ENCODE results near the gene TLK1. TPM values are rescaled to one million over a fixed set of nuclear protein-coding genes. Genes with fewer than 3 reads are reported as not detected.

Gene TLK1
- polyA plus RNA-seq, 1 donor from 2014 or later: 33.1 TPM

- H2AFZ ChIP-seq (ENCODE audit: low read depth, low read length): no peak overlapping the region
- H3K79me2 ChIP-seq (replicated peaks; ENCODE audit: insufficient read depth, low read length): peaks cover 88% of the 10 kb centered on the region
- TF ChIP-seq SMC3 (conservative IDR thresholded peaks at IDR 0.05; ENCODE audit: poor library complexity) (no peak), TAF1 (IDR thresholded peaks at IDR 0.05; ENCODE audit: low read depth) (no peak), POLR2AphosphoS5 (IDR thresholded peaks at IDR 0.05) (no peak)
- no peaks in the 10 kb centered on the region for H3K36me3 ChIP-seq (ENCODE audit: insufficient read depth, low read length)
- no peak overlapping the region for H3K4me3 ChIP-seq (ENCODE audit: low read length)
- no peak overlapping the region for H3K4me2 ChIP-seq (ENCODE audit: low read length)
- no peak overlapping the region for H3K9ac ChIP-seq (ENCODE audit: low read length)
- H3K9me2 ChIP-seq (ENCODE audit: insufficient read depth, low read length): no peaks in the 10 kb centered on the region
- no peaks in the 10 kb centered on the region for H4K20me1 ChIP-seq (ENCODE audit: insufficient read depth)
- no peak overlapping the region for H3K27ac ChIP-seq (ENCODE audit: low read length)
- H3K27me3 ChIP-seq (ENCODE audit: insufficient read depth, low read depth, low read length): no peaks in the 10 kb centered on the region
- no peaks in the 10 kb centered on the region for H3K9me3 ChIP-seq (ENCODE audit: low read length)
- H3F3A ChIP-seq (ENCODE audit: insufficient read depth, low read length, poor library complexity, severe bottlenecking): no peaks in the 10 kb centered on the region
Measured at GRCh38 chr2:171143670-171144062, 17.0 kb downstream of the TLK1 start.

- Histone ChIP-seq H3K9me3 (ENCODE audit: low read length) (no peaks in the 10 kb centered on the region), H3K9ac (ENCODE audit: low read length) (no peak overlapping the region), H3F3A (ENCODE audit: insufficient read depth, low read length, poor library complexity, severe bottlenecking) (no peaks in the 10 kb centered on the region), H2AFZ (ENCODE audit: low read depth, low read length) (no peak overlapping the region), H3K27me3 (ENCODE audit: insufficient read depth, low read depth, low read length) (no peaks in the 10 kb centered on the region), H3K4me2 (ENCODE audit: low read length) (no peak overlapping the region), H3K79me2 (replicated peaks; ENCODE audit: insufficient read depth, low read length) (peaks cover 89% of the 10 kb centered on the region), H3K36me3 (ENCODE audit: insufficient read depth, low read length) (no peaks in the 10 kb centered on the region), H3K9me2 (ENCODE audit: insufficient read depth, low read length) (no peaks in the 10 kb centered on the region), H3K4me3 (ENCODE audit: low read length) (no peak overlapping the region), H4K20me1 (ENCODE audit: insufficient read depth) (no peaks in the 10 kb centered on the region), H3K27ac (ENCODE audit: low read length) (no peak overlapping the region)
- TF ChIP-seq MXI1 (conservative IDR thresholded peaks at IDR 0.05; ENCODE audit: poor library complexity, severe bottlenecking) (no peak), TAF1 (IDR thresholded peaks at IDR 0.05; ENCODE audit: low read depth) (no peak), EZH2 (IDR thresholded peaks at IDR 0.05; ENCODE audit: borderline replicate concordance, insufficient read depth, low read length, poor library complexity, severe bottlenecking) (no peak), POLR2AphosphoS5 (IDR thresholded peaks at IDR 0.05) (no peak), RAD21 (conservative IDR thresholded peaks at IDR 0.05) (no peak), CTCF (IDR thresholded peaks at IDR 0.05; ENCODE audit: poor library complexity, severe bottlenecking) (no peak), SMC3 (conservative IDR thresholded peaks at IDR 0.05; ENCODE audit: poor library complexity) (no peak), EP300 (conservative IDR thresholded peaks at IDR 0.05; ENCODE audit: poor library complexity, severe bottlenecking) (no peak), REST (IDR thresholded peaks at IDR 0.05; ENCODE audit: borderline replicate concordance) (no peak)
Measured at GRCh38 chr2:171142398-171142797, 18.3 kb downstream of the TLK1 start.

- Histone ChIP-seq H4K20me1 (ENCODE audit: insufficient read depth) (no peaks in the 10 kb centered on the region), H3F3A (ENCODE audit: insufficient read depth, low read length, poor library complexity, severe bottlenecking) (no peaks in the 10 kb centered on the region), H3K9ac (ENCODE audit: low read length) (no peak overlapping the region), H3K4me3 (ENCODE audit: low read length) (no peak overlapping the region), H3K4me2 (ENCODE audit: low read length) (no peak overlapping the region), H3K9me2 (ENCODE audit: insufficient read depth, low read length) (no peaks in the 10 kb centered on the region), H3K79me2 (replicated peaks; ENCODE audit: insufficient read depth, low read length) (peaks cover 91% of the 10 kb centered on the region), H2AFZ (ENCODE audit: low read depth, low read length) (no peak overlapping the region), H3K27ac (ENCODE audit: low read length) (no peak overlapping the region), H3K9me3 (ENCODE audit: low read length) (no peaks in the 10 kb centered on the region), H3K36me3 (ENCODE audit: insufficient read depth, low read length) (no peaks in the 10 kb centered on the region), H3K27me3 (ENCODE audit: insufficient read depth, low read depth, low read length) (no peaks in the 10 kb centered on the region)
- no peak for TF ChIP-seq POLR2AphosphoS5 (IDR thresholded peaks at IDR 0.05)
- no peak for TF ChIP-seq MXI1 (conservative IDR thresholded peaks at IDR 0.05; ENCODE audit: poor library complexity, severe bottlenecking)
- no peak for TF ChIP-seq EZH2 (IDR thresholded peaks at IDR 0.05; ENCODE audit: borderline replicate concordance, insufficient read depth, low read length, poor library complexity, severe bottlenecking)
- TF ChIP-seq CTCF (IDR thresholded peaks at IDR 0.05; ENCODE audit: poor library complexity, severe bottlenecking): no peak
- TF ChIP-seq SMC3 (conservative IDR thresholded peaks at IDR 0.05; ENCODE audit: poor library complexity): no peak
- no peak for TF ChIP-seq RAD21 (conservative IDR thresholded peaks at IDR 0.05)
- no peak for TF ChIP-seq TAF1 (IDR thresholded peaks at IDR 0.05; ENCODE audit: low read depth)
Measured at GRCh38 chr2:171141320-171141719, 19.4 kb downstream of the TLK1 start.

Measured in neural cell (in vitro differentiated cells).